ENCODE measurements around the gene EZH1.
A peak's percentile ranks its signal among the peaks of the same experiment; 100 is the strongest.

The EZH1 gene

DNA sequence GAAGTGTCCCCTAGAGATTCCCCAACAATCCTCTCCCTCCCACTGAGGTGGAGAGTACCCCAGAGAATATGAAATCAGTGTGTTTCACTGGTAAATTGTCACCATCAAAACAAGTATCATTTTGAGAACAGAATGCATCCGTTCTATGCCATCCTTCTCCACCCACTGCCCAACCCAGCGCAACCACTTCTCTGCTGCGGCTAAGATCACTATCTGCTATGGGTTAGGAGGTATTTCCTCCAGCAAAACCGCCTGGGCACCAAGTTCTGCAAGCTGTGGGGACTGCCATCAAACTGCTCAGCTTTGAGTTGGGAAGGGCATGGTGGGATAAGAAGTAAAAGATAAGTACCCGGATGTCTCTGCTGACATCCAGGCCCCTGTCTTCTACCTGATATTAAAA is 38.1 kb downstream of the EZH1 start:
- no peak for DNase-seq

DNA sequence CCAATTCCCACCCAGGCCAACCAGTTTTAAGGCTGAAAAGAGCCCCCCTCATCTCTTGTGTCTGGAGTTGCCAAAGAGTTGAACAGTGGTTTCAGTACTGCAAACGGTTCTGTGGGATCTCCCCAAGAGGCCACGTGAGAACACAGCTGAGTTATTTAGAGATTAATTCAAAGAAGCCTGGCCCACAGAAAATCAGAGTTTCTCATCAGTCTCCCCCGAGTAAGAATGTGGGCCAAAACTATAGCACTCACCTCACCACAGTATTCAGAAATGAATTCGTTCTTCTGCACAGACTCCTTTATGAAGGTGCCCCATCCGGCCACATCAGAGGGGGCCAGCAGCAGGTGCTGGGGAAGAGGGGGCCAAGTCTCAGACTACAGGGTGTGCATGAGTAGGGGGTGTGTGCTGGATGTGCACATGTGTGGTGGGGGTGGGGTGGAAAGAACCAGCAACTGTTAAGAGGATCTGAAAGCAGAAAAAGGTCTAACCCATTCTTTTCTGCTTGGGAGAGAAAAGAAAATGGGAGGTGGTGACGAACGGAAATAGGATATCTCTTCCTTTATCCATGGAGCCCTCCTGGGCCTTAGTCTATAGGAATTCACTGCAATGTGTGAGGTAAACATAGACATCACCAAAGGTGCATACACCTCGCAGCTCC is 39.9 kb downstream of the EZH1 start:
- no peak for DNase-seq

DNA sequence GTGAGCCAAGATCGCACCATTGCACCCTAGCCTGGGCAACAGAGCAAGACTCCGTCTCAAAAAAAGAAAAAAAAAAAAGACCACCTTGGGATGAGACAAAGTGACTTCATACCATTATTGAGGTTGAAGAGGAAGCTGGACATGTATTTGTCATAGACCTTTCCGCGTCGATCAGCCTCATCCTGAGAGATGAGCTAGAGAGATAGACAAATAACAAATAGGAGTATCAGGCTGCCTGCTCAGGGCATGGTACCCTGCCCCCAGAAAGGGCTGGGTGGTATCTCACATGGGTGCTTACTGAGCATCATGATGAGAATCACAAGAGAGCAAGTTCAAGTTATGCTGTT is 40.4 kb downstream of the EZH1 start:
- no peak for DNase-seq

DNA sequence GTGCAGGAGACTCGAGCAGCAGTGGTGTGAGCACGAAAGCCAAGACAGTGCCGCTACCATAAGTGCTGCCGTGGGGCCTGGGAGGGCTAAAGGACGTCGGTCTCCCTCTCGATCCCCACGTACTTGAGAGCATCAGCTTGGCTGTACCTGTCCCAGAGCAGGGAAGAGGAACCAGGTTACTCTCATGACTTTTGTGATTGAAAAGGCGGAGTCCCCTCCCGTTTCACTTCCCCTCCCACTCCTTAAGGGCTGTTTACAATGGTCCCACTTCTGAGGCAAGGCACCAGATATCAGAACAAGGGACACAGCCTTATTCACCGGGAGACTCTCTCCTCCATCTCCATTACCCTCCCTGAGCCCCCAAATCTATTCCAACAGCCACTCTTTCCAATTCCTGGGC is 42.4 kb downstream of the EZH1 start:
- DNase-seq, result no peak

DNA sequence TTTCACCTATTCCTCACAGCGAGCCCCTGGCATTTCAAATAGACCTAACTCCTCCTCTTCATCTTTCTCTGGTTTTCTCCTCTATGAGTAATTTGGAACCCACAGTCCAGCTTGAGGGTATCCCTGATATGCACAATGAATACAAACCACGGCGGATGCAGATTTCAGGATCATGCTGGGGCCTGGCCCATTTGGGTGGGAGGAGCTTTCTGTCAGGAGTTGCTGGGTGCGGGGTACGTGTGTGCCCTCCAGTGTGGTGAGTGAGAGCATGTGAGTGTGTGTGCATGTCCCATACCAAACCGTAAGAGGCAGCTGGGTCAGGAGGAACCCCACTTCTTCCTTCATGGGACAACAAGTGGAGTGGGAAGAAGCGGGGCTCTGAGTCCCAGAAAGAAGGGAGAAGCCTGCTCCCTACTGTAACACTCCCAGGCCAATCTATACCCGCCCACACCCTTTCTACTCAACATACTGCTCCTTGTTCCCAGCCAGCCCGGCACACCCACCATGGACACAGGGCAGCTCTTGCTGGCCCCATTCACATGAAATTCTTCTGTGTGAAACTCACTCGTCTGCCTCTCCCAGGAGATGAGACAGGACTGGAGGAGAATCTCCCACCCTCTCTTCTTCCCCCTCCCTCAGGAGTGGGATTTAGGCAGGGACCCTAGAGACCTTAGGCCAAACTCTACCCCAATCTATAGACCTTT is 44.1 kb downstream of the EZH1 start:
- no peak for DNase-seq

DNA sequence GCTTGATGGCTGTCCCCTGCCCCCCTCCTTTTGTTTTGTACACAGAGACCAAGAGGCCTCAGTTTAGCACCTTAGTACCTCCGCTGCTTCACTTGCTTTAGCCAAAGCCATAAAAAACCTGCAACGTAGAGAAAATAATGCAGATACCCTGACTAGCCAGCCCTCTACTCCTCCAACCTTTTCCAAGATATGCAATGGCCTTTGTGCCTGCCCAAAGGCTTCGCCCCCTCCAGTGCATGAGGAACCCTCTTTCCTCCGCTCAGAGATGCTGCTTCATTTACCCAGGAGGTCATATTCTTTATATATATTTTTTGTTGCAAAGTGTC is 45.5 kb downstream of the EZH1 start:
- DNase-seq, result no peak

DNA sequence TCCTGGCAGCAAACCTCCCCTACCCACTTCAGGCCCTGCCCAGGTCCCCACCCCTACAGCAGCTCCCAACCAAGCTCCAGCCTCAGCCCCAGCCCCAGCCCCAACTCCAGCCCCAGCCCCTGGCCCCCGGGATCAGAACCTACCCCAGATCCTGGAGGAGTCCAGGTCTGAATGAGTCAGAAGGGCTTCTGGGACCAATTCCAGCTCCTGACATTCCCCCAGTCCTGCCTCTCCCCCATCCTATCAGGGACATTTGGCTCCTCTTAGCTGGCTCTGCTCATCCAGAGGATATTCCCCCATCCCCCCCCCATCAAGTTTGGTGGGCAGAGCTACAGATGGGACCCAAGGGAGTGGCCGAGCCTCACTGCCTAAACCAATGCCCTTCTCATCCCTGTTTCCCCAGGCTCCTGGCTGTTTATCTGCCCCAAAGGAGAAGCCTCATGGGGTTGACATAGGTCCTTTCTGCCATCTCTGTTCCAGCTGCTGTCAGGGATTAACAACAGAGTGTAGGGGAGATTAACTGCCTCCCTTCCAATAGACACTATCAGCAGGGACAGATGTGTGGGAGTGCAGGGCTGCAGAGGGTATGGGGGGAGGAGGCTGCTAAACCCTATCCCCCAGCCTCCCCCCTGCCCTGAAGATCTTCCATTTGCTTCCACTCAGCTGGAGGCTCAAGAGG is 46.0 kb downstream of the EZH1 start:
- DNase-seq, result peak; percentile 91

DNA sequence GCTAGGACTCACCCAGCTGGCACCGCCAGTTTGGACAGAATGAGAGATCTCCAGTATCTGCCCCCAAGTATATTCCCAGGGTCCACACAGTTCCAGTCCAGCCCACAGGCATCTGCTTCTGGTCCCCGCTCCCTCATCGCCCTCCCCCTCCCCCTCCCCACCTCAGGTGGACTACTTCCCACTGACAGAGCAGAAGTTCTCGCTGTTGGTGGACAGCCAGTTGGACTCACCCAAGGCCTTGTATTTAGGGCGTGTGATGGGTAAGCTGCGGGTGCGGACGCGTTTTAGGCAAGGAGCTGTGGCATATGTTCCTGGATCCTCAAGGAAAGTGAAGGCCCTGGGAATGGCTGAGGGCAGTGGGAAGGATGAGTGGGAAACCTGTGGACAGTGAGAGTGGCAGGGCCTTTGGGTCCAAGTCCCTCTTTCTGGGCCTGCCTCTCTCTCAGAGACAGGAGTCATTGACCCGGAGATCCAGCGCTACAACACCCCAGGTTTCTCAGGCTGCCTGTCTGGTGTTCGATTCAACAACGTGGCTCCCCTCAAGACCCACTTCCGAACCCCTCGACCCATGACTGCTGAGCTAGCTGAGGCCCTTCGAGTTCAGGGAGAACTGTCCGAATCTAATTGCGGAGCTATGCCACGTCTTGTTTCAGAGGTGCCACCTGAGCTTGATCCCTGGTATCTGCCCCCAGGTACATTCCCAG is 47.6 kb downstream of the EZH1 start:
- no peak for DNase-seq

DNA sequence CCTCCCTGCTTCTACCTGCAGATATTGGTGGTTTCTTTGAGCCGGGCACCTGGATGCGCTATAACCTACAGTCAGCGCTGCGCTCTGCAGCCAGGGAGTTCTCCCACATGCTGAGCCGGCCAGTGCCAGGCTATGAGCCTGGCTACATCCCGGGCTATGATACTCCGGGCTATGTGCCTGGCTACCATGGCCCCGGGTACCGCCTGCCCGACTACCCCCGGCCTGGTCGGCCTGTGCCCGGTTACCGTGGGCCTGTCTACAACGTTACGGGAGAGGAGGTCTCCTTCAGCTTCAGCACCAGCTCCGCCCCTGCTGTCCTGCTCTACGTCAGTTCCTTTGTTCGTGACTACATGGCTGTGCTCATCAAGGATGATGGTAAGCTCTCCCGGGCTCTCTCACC is 49.3 kb downstream of the EZH1 start:
- DNase-seq, result no peak

DNA sequence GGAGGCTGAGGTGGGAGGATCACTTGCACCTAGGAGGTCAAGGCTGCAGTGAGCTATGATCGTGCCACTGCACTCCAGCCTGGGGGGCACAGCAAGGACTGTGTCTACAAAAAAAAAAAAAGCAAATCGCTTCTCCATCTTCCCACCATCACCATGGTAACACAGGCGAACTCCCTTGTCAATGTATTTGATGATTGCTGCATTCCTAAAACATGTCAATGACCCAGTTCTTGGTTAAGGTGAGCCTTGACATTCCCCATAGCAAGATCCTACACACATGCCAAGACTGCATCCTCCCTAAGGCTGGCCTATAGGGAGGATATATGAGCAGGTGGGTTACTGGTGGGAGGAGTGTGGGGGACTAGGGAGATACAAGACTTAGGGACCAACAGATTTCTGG is 50.3 kb downstream of the EZH1 start:
- DNase-seq, result no peak

DNA sequence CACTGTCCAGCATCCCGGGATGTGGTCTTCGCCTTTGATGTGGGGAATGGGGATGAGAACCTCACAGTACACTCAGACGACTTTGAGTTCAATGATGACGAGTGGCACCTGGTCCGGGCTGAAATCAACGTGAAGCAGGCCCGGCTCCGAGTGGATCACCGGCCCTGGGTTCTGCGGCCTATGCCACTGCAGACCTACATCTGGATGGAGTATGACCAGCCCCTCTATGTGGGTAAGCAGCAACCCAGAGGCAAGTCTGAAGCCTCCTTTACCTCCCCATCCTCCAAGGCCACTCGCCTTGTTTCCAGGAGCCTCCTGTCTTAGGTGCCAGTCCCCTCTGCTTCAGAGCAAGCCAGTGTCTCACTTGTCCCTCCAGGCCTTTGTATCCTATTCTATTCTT is 52.4 kb downstream of the EZH1 start:
- no peak for DNase-seq

DNA sequence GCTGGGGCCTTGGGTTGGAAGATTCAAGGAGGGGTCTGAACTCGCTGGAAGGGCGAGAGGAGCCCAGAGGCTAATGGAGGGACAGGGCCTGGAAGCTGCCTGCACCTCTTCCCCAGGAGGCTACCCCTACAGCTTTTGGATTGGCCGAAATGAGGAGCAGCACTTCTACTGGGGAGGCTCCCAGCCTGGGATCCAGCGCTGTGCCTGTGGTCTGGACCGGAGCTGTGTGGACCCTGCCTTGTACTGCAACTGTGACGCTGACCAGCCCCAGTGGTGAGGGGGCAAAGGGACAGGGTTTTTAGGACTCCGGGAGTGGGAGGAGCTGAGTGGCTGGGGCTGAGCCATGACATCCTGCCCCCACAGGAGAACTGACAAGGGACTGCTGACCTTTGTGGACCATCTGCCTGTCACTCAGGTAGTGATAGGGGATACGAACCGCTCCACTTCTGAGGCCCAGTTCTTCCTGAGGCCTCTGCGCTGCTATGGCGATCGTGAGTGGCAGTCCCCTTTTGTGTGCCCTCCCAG is 53.8 kb downstream of the EZH1 start:
- no peak for DNase-seq

DNA sequence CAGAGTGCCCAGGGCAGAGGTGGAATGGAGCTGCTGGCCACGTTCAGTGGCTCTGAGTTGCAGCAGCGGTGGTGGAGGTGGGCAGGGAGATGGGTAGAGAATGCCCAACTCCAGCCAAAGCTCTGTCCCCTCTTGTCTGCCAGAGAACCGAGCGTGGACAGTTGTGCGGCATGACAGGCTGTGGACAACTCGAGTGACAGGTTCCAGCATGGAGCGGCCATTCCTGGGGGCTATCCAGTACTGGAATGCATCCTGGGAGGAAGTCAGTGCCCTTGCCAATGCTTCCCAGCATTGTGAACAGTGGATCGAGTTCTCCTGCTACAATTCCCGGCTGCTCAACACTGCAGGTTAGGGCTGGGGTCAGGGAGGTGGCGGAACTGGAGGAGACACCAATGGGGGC is 54.2 kb downstream of the EZH1 start:
- no peak for DNase-seq

DNA sequence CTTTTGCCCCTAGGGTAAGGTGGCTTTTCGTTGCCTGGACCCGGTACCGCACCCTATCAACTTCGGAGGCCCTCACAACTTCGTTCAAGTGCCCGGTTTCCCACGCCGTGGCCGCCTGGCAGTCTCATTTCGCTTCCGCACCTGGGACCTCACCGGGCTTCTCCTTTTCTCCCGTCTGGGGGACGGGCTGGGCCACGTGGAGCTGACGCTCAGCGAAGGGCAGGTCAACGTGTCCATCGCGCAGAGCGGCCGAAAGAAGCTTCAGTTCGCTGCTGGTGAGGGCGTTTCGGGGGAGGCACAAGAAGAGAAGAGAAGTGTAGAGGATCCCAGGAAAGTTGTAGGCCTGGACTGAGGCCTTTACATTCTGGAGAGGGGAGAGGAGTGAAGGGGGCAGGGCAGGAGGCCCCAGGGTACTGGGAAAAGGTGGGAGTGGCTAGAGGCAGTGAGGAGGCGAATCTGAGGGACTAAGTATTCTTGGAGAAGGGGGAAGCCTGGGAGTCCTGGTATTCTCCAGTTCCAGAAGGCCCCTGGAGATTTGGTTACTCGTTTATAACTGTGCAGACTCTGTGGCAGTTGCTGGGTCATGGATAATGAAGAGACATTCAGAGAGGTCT is 57.0 kb downstream of the EZH1 start:
- no peak for DNase-seq

DNA sequence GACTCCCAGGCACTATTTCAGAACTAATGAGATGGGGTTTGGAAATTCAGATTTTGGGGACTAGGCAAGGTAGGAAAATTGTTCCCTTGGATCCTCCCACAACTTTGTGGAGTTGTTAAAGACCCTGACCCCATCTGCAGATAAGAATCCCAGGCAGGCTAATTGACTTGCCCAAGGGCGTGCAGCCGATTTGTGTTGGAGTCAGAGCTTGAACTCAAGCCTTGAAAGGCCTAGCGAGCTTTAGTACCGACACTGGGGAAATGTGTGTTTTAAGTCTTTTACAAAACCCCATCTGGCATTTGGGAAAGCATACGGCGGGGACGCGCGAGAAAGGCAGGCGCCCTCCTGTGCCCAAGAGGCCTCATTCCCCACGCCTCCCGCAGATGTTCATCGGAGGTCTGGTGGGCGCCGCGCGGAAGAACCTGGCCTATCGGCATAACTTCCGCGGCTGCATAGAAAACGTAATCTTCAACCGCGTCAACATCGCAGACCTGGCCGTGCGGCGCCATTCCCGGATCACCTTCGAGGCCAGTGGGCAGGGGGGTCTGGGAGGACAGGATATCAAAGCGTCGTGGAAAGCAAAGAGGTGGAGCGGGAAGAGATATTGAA is 58.2 kb downstream of the EZH1 start:
- DNase-seq, result no peak

DNA sequence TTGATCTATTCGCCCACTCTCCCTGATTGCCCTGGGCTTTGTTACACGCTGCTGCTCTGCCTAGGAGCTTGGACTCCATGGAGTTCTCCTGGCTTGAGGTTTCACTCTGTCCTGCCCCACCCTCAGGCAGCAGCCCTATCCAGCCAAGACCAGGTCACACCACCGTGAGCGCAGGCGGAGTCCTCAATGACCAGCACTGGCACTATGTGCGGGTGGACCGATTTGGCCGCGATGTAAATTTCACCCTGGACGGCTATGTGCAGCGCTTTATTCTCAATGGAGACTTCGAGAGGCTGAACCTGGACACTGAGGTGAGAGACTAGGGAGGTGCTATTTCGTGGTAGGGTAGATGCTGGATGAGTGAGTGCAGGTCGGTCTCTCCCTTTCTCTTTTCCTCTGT is 59.0 kb downstream of the EZH1 start:
- no peak for DNase-seq

DNA sequence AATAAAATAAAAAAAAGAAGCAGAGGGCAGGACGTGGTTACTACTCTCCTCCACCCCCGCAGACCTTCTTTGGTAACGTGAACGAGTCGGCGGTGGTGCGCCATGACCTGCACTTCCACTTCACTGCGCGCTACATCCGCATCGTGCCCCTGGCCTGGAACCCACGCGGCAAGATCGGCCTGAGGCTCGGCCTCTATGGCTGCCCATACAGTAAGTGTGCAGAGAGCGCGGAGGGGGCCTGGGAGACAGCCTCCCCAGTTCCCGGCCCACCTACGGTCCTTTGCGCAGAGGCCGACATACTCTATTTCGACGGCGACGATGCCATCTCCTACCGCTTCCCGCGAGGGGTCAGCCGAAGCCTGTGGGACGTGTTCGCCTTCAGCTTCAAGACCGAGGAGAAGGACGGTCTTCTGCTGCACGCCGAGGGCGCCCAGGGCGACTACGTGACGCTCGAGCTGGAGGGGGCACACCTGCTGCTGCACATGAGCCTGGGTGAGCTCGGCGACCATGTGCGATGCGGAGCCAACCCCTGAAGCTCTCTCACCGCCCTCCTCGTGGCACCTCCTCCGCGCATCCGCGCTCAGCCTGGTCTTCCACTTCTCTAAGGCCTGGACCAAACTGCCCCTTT is 59.8 kb downstream of the EZH1 start:
- no peak for DNase-seq

DNA sequence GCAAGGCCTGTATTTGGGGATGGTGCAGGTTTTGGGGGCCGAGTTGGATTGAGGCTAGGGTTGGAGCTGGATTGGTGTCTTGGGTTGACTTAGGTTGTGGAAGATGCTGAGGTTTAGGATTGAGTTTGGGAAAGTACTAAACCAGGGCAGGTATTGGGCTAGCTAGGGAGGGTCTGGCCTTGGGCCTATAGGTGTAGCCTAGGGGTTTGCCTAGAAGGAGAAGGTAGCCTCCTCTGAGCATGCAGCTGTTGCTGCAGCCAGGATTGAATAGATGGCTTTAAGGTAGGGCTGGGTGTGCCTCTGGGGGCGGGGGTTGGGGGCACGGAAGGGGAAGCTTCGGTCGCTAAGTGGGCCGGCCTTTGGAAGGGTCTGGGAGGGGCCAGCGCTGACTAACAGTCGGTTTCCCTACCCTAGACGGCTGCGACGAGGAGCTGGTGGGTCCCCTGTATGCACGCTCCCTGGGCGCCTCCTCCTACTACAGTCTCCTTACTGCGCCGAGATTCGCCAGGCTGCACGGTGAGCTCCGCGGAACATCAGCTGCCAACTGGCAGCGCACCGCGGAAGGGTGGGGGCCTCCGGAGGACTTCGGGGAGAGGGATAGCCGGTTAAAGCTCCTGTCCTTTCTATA is 61.3 kb downstream of the EZH1 start:
- peak; percentile 26 for DNase-seq

DNA sequence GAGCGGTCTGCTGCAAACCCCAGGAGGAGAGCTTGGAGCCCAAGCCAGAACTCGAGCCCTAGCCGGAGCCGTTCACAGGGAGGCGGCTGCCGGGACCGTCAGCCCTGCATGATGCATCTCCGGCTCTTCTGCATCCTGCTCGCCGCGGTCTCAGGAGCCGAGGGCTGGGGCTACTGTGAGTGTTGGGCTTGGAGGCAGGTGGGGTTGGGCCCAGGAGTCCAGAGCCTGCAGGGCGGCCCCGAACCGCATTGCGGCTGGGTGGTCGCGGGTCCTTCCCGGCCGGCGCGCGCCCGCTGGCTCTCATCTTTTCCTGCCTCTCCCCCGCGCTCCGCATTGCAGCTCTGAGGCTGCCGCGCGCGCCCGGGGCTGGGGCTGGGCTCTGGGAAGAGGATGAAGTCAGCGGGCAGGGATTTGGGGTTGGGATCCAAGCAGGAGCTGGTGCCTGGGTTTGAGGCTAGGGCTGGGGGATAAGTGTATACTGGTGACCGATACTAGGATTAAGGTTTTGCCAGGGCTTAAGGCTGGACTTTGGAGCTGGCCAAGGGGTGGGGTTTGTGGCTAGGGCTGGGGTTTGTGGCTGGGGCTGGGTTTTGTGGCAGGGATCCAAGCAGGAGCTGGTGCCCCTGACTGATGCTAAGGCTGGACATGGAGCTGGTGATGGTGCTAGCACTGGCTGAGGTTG is 62.0 kb downstream of the EZH1 start:
- peak; percentile 51 for DNase-seq

DNA sequence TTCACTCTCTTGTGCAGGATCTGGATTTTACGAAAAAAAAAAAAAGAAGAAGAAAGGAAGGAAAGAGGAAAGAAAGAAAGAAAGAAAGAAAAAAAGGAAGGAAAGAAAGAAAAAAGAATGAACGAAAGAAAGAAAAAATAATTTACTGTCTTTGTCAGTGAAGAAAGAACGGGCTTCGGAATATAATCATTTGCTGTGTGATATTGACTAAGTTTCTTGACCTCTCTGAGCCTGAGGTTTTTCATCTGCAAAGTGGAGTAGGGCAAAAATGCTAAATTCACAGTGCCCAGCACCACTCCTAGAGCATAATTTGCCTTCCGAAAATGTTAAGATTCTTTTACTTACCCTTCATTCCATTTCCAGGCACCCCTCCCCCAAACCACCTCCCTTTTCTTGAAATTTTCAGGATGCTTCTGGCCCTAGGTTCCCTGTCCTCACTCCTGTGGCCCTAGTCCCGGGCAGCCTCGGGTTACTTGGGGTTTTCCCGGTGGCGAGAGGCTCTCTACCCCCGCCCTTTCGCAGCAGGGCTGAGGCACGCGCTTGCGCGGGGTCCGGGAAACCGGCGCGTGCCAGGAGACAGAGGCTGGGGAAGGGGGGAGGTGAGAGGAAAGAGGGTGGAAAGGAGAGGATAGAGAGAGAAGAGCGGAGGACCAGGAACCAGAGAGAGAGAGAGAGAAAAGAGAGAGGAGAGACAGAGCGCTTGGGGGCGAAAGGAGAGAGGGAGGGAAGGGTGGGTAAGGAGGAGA is 62.7 kb downstream of the EZH1 start, which contains the start of gene CNTNAP1:
CNTNAP1 (plus strand) TSS at position 556 of the 746 bp plus-strand sequence. CDS start 299 bp downstream, outside the sequence.
- peak; percentile 82 for DNase-seq
